Right atrium auricular region (tissue), 2 donors: ENCODE measurements around the gene ATP11A. TPM values are rescaled to one million over a fixed set of nuclear protein-coding genes. Genes with fewer than 3 reads are reported as not detected.

Source experiments
- DNase-seq: peaks from one replicate; pipeline ENCODE4 v3.0.0-alpha.2; 2019; ENCODE audit warnings: low spot score
- H3K27ac ChIP-seq, 2 donors: fragments of 200-600 bp; sonication (generic); 1 replicate in 1 of 2; 2 replicates in 1 of 2; pipeline ENCODE4 v1.5.1; 2016 to 2019
- H3K27me3 ChIP-seq, 2 donors: fragments of 200-600 bp; sonication (generic); one replicate each; pipeline versions ENCODE4 v1.5.1 to v1.6.0; 2017 to 2019
- H3K36me3 ChIP-seq: fragments of 200-600 bp; sonication (generic); one replicate; pipeline ENCODE4 v1.5.1; 2016
- H3K4me1 ChIP-seq, 2 donors: fragments of 200-600 bp; sonication (generic); one replicate each; pipeline versions ENCODE4 v1.5.1 to v1.6.0; 2017 to 2019
- H3K4me3 ChIP-seq, 2 donors: fragments of 200-600 bp; sonication (generic); 1 replicate in 1 of 2; 2 replicates in 1 of 2; pipeline ENCODE4 v1.5.1; 2017 to 2019; ENCODE audit warnings: mild to moderate bottlenecking in 1 of 2, moderate library complexity in 1 of 2
- H3K9me3 ChIP-seq, 2 donors: fragments of 200-600 bp; sonication (generic); one replicate each; pipeline ENCODE4 v1.5.1; 2019
- total RNA-seq, 2 donors: library from RNA; depleted of rRNA; stranded (reverse); fragments of >200 nt; gene quantifications; one replicate each; pipeline ENCODE4 v1.1.0, GENCODE V29; 2016
- TF ChIP-seq, protein P1 (sequence below), 2 donors: fragments of 200-600 bp; sonication (generic); IDR thresholded peaks; one replicate each; pipeline ENCODE4 v1.5.1; 2019; ENCODE audit warnings: antibody characterized with exemption in 2 of 2

Gene ATP11A
- total RNA-seq, 2 donors from 2014 or later, result 31.8 to 48.6 TPM

DNA sequence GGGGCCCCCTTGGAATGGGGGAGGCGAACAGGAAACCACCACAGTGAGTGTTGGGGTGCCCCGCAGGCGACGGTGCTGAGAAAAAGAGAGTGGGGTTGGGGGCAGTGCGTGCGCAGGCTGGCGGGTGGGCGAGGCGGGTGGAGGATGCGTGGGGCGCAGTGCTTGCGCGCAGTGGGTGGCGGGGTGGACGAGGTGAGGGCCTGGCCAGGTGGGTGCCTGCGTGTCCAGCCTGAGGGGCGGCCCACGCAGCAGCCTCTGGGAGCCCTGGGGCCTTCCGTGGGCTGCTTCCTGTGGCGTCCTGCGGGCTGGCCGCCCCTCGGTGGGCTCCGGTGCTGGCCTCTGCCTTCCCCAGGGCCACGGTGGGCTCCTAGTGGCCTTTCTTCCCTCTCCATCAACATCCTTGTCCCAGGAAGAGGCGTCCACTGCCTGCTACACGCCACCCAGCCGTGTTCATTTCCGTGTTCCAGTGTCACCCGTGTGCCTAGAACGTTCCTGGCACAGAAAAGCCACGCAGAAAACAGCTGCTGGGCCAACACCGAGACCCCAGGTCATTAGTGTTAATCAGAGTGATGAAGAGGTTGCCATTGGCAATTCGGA is 7.1 kb downstream of the ATP11A start:
- no peak overlapping the region for H3K27ac ChIP-seq
- H3K9me3 ChIP-seq, result no peaks in the 10 kb centered on the region
- no peak for DNase-seq
- H3K36me3 ChIP-seq, result no peaks in the 10 kb centered on the region
- H3K4me3 ChIP-seq, result no peak overlapping the region
- H3K27me3 ChIP-seq, result no peaks in the 10 kb centered on the region
- TF ChIP-seq, protein P1, sequence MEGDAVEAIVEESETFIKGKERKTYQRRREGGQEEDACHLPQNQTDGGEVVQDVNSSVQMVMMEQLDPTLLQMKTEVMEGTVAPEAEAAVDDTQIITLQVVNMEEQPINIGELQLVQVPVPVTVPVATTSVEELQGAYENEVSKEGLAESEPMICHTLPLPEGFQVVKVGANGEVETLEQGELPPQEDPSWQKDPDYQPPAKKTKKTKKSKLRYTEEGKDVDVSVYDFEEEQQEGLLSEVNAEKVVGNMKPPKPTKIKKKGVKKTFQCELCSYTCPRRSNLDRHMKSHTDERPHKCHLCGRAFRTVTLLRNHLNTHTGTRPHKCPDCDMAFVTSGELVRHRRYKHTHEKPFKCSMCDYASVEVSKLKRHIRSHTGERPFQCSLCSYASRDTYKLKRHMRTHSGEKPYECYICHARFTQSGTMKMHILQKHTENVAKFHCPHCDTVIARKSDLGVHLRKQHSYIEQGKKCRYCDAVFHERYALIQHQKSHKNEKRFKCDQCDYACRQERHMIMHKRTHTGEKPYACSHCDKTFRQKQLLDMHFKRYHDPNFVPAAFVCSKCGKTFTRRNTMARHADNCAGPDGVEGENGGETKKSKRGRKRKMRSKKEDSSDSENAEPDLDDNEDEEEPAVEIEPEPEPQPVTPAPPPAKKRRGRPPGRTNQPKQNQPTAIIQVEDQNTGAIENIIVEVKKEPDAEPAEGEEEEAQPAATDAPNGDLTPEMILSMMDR (IDR thresholded peaks at IDR 0.05), result no peak
- H3K4me1 ChIP-seq, result peaks cover 0 to 43% of the 10 kb centered on the region in 2 donors

DNA sequence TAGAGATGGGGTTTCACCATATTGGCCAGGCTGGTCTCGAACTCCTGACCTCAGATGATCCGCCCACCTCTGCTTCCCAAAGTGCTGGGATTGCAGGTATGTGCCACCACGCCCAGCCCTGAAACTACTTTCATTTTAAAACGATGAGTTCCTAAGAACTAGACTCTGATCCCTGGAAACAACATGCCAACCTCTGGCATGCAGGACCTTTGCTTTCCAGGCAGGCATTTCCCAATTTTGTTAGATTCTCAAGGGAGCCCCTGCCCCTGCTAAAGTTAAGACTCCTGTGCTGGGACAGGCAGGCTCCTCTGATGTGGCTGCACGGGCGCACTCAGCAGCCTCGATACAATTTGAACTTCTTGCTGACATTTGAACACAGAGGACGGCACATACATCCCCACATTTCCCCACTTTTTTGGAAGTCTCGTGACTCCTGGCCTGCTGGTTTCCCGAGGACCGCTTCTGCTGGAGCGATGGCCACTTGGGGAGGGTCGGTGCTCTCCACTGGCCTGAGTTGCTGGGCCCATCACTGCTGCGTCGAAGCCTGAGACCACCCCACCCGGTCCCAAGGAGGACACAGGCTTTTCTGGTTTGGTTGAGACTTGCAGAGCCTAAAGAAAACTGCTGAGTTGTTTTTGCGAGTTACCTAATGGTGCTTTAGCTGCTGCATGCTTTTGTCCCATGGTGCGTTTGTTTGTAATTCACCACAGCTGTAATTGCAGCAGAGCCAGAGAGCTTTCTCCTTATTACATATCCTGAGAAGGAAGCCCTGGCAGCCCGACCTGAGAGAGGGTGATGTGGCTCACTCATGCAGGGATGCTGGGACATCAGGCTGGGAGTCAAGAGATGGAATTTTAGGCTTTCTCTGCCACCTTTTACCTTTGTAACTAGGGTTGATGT is 8.2 kb downstream of the ATP11A start:
- peaks cover 0 to 35% of the 10 kb centered on the region in 2 donors for H3K4me1 ChIP-seq
- DNase-seq, result no peak
- H3K4me3 ChIP-seq, result no peak overlapping the region
- H3K9me3 ChIP-seq, result no peaks in the 10 kb centered on the region
- H3K27me3 ChIP-seq, result no peaks in the 10 kb centered on the region
- no peaks in the 10 kb centered on the region for H3K36me3 ChIP-seq
- peak overlapping the region in 1 of 2 donors; percentile 11 for H3K27ac ChIP-seq
- TF ChIP-seq, protein P1 (IDR thresholded peaks at IDR 0.05), result no peak

GRCh38 chr13:112699322-112699918 is 9.6 kb downstream of the ATP11A start:
- Histone ChIP-seq H3K4me3 (no peak overlapping the region), H3K9me3 (no peaks in the 10 kb centered on the region), H3K27me3 (no peaks in the 10 kb centered on the region), H3K27ac (peak overlapping the region in 1 of 2 donors; percentile 60), H3K36me3 (no peaks in the 10 kb centered on the region), H3K4me1 (peaks cover 0 to 34% of the 10 kb centered on the region in 2 donors)
- DNase-seq, result no peak
- TF ChIP-seq, protein P1 (IDR thresholded peaks at IDR 0.05), result no peak

GRCh38 chr13:112700291-112701060 is 10.6 kb downstream of the ATP11A start:
- Histone ChIP-seq H3K27me3 (no peaks in the 10 kb centered on the region), H3K27ac (peak overlapping the region; percentile 60 to 64), H3K36me3 (no peaks in the 10 kb centered on the region), H3K4me3 (no peak overlapping the region), H3K4me1 (peaks cover 0 to 35% of the 10 kb centered on the region in 2 donors), H3K9me3 (no peaks in the 10 kb centered on the region)
- TF ChIP-seq, protein P1 (IDR thresholded peaks at IDR 0.05), result no peak
- no peak for DNase-seq

- TF ChIP-seq, protein P1 (IDR thresholded peaks at IDR 0.05), result no peak
- Histone ChIP-seq H3K4me1 (peaks cover 0 to 35% of the 10 kb centered on the region in 2 donors), H3K4me3 (no peak overlapping the region), H3K27me3 (no peaks in the 10 kb centered on the region), H3K36me3 (no peaks in the 10 kb centered on the region), H3K27ac (no peak overlapping the region), H3K9me3 (no peaks in the 10 kb centered on the region)
- DNase-seq, result no peak
Observed at GRCh38 chr13:112702341-112702985, 12.6 kb downstream of the ATP11A start.
